Trophoblast cell (in vitro differentiated cells and primary cell): ENCODE results near the gene KMO.
A peak's percentile ranks its signal among the peaks of the same experiment; 100 is the strongest.

Source experiments
- DNase-seq, 2 donors: peaks; one replicate each; pipeline ENCODE4 v3.0.0-alpha.2; 2016
- H2AFZ ChIP-seq: 2 replicates; pipeline ENCODE4 v1.6.1; 2013; ENCODE audit warnings: low read length, moderate library complexity, mild to moderate bottlenecking; ENCODE audit not compliant: insufficient read depth, poor library complexity
- H2AK5ac ChIP-seq: 2 replicates; pipeline ENCODE4 v1.6.1; 2013; ENCODE audit warnings: mild to moderate bottlenecking, low read length
- H2BK120ac ChIP-seq: 2 replicates; pipeline ENCODE4 v1.6.1; 2013; ENCODE audit warnings: low read length, mild to moderate bottlenecking, moderate library complexity; ENCODE audit not compliant: insufficient read depth, poor library complexity
- H2BK12ac ChIP-seq: 2 replicates; pipeline ENCODE4 v1.6.1; 2013; ENCODE audit warnings: mild to moderate bottlenecking, low read length, moderate library complexity
- H2BK5ac ChIP-seq: 2 replicates; pipeline ENCODE4 v1.6.1; 2013; ENCODE audit warnings: low read length, low read depth, moderate library complexity, mild to moderate bottlenecking; ENCODE audit not compliant: poor library complexity
- H3K14ac ChIP-seq: 2 replicates; pipeline ENCODE4 v1.6.1; 2013; ENCODE audit warnings: mild to moderate bottlenecking, low read length
- H3K18ac ChIP-seq: 2 replicates; pipeline ENCODE4 v1.6.1; 2013; ENCODE audit warnings: mild to moderate bottlenecking, low read length
- H3K23ac ChIP-seq: 2 replicates; pipeline ENCODE4 v1.6.1; 2013; ENCODE audit warnings: low read length
- H3K27ac ChIP-seq: 2 replicates; pipeline ENCODE4 v1.5.1; 2013; ENCODE audit warnings: low read depth, mild to moderate bottlenecking, inconsistent platforms, low read length, moderate library complexity
- H3K27me3 ChIP-seq: 2 replicates; pipeline ENCODE4 v1.6.1; 2013; ENCODE audit warnings: inconsistent platforms, mild to moderate bottlenecking, low read length, moderate library complexity; ENCODE audit not compliant: insufficient read depth
- H3K36me3 ChIP-seq, 2 experiments: 1 replicate in 1 of 2; 2 replicates in 1 of 2; pipeline ENCODE4 v1.6.1; 2013; ENCODE audit warnings: low read length in 2 of 2, mild to moderate bottlenecking in 2 of 2, moderate library complexity in 1 of 2; ENCODE audit not compliant: insufficient read depth in 2 of 2, control insufficient read depth in 1 of 2
- H3K4ac ChIP-seq: 2 replicates; pipeline ENCODE4 v1.6.1; 2013; ENCODE audit warnings: low read depth, mild to moderate bottlenecking, low read length, moderate library complexity
- H3K4me1 ChIP-seq, 2 experiments: 1 replicate in 1 of 2; 2 replicates in 1 of 2; pipeline ENCODE4 v1.6.1; 2013; ENCODE audit warnings: low read length in 2 of 2, mild to moderate bottlenecking in 2 of 2, moderate library complexity in 1 of 2; ENCODE audit not compliant: insufficient read depth in 2 of 2, control insufficient read depth in 1 of 2
- H3K4me2 ChIP-seq: 2 replicates; pipeline ENCODE4 v1.6.1; 2013; ENCODE audit warnings: inconsistent platforms, mild to moderate bottlenecking, low read length, moderate library complexity
- H3K4me3 ChIP-seq: 2 replicates; pipeline ENCODE4 v1.5.1; 2013; ENCODE audit warnings: mild to moderate bottlenecking, low read depth, low read length, inconsistent platforms
- H3K79me1 ChIP-seq: one replicate; pipeline ENCODE4 v1.6.1; 2013; ENCODE audit warnings: low read length
- H3K79me2 ChIP-seq: 2 replicates; pipeline ENCODE4 v1.6.1; 2013; ENCODE audit warnings: low read length, mild to moderate bottlenecking; ENCODE audit not compliant: control insufficient read depth, insufficient read depth, poor library complexity
- H3K9ac ChIP-seq: 2 replicates; pipeline ENCODE4 v1.6.1; 2013; ENCODE audit warnings: mild to moderate bottlenecking, low read length
- H3K9me3 ChIP-seq: 2 replicates; pipeline ENCODE4 v1.6.1; 2013; ENCODE audit warnings: low read depth, mild to moderate bottlenecking, control low read depth, inconsistent platforms, low read length; ENCODE audit not compliant: insufficient read depth
- H4K12ac ChIP-seq: 2 replicates; pipeline ENCODE4 v1.6.1; 2013; ENCODE audit warnings: low read depth, mild to moderate bottlenecking, low read length, moderate library complexity
- H4K8ac ChIP-seq: 2 replicates; pipeline ENCODE4 v1.6.1; 2013; ENCODE audit warnings: low read depth, mild to moderate bottlenecking, low read length, moderate library complexity
- H4K91ac ChIP-seq: one replicate; pipeline ENCODE4 v1.6.1; 2013; ENCODE audit warnings: low read depth, mild to moderate bottlenecking, low read length, moderate library complexity
- WGBS: extraction: QIAGEN DNeasy Blood & Tissue Kit; methylation state at CpG from one replicate; pipeline ENCODE4 v1.1.7; 2013; ENCODE audit warnings: missing lambda C conversion rate; ENCODE audit not compliant: insufficient read length, insufficient coverage; ENCODE audit errors: extremely low coverage; 5-methylcytosine and 5-hydroxymethylcytosine counted together

Gene KMO

GRCh38 chr1:241531195-241532161 is 700 bp upstream of the KMO start:
- H3K4ac ChIP-seq: no peak overlapping the region
- no peak overlapping the region for H4K12ac ChIP-seq
- no peak overlapping the region for H2BK120ac ChIP-seq
- no peak overlapping the region for H3K9ac ChIP-seq
- H3K4me2 ChIP-seq: no peak overlapping the region
- H3K27me3 ChIP-seq: no peaks in the 10 kb centered on the region
- peak in 1 of 2 donors; percentile 92 for DNase-seq
- H4K91ac ChIP-seq: no peak overlapping the region
- H3K27ac ChIP-seq: no peak overlapping the region
- no peaks in the 10 kb centered on the region for H3K9me3 ChIP-seq
- H2BK12ac ChIP-seq: no peak overlapping the region
- H3K4me3 ChIP-seq: no peak overlapping the region
- no peaks in the 10 kb centered on the region for H3K79me1 ChIP-seq
- H3K36me3 ChIP-seq: no peaks in the 10 kb centered on the region
- H2BK5ac ChIP-seq: no peak overlapping the region
- H3K14ac ChIP-seq: no peak overlapping the region
- no peak overlapping the region for H2AK5ac ChIP-seq
- WGBS: 100% methylated on average over 3 of the region's 11 CpGs
- H3K18ac ChIP-seq: no peak overlapping the region
- H2AFZ ChIP-seq: no peak overlapping the region
- no peaks in the 10 kb centered on the region for H3K4me1 ChIP-seq
- no peaks in the 10 kb centered on the region for H3K79me2 ChIP-seq
- no peak overlapping the region for H4K8ac ChIP-seq
- H3K23ac ChIP-seq: no peak overlapping the region

- H3K4me3 ChIP-seq: no peak overlapping the region
- H2BK12ac ChIP-seq: peak overlapping the region; percentile 80
- no peak overlapping the region for H3K18ac ChIP-seq
- no peaks in the 10 kb centered on the region for H3K27me3 ChIP-seq
- no peak overlapping the region for H2AK5ac ChIP-seq
- H3K23ac ChIP-seq: no peak overlapping the region
- peak in 1 of 2 donors; percentile 9 for DNase-seq
- H3K27ac ChIP-seq: no peak overlapping the region
- no peak overlapping the region for H2BK5ac ChIP-seq
- H4K8ac ChIP-seq: no peak overlapping the region
- no peaks in the 10 kb centered on the region for H3K79me2 ChIP-seq
- no peak overlapping the region for H2BK120ac ChIP-seq
- WGBS: no CpG with 5 or more reads among the region's 7 CpGs
- no peaks in the 10 kb centered on the region for H3K4me1 ChIP-seq
- no peak overlapping the region for H2AFZ ChIP-seq
- no peaks in the 10 kb centered on the region for H3K9me3 ChIP-seq
- H4K12ac ChIP-seq: no peak overlapping the region
- H3K4me2 ChIP-seq: no peak overlapping the region
- no peaks in the 10 kb centered on the region for H3K36me3 ChIP-seq
- H3K14ac ChIP-seq: no peak overlapping the region
- H3K79me1 ChIP-seq: no peaks in the 10 kb centered on the region
- H4K91ac ChIP-seq: no peak overlapping the region
- no peak overlapping the region for H3K4ac ChIP-seq
- no peak overlapping the region for H3K9ac ChIP-seq
These were observed 686 bp downstream of the KMO start for GRCh38 chr1:241532864-241533263.

DNA sequence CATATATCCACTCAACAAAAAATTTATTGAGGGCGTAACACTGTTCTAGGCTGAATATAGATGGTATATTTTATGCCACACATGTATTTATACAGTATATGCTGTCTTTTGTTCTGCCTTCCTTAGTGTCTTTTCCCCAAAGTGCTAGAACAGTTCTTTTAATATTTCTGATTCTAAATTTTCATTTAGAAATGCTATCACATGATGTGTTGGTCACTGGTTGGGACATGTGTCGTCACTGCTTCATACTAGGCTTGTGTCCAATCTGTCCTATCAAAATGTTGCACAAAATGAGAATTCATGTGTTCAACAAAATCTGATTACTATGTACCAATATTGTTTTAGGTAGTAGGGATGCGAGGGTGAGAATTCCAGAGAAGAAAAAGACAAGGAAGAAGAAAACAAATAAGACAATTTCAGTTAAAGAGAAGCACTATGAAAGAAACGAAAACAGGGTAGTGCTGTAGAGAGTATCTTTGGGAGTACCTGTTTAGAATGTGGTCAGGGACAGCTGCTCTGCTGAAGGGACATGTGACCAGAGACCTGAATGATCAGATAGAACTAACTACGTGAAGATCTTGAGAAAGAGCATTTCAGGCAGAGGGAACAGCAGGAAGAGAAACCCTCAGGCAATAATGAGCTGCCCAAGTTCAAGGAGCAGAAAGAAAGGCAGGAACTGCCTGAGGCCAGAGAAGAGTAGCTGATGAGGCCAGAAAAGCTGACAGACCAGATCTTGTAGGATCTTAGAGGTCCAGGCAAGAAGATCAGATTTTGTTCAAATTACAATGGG is 1.3 kb downstream of the KMO start:
- Histone ChIP-seq H4K91ac (no peak overlapping the region), H3K36me3 (no peaks in the 10 kb centered on the region), H3K27ac (no peak overlapping the region), H3K79me2 (no peaks in the 10 kb centered on the region), H3K4me1 (no peaks in the 10 kb centered on the region), H3K23ac (no peak overlapping the region), H3K9me3 (no peaks in the 10 kb centered on the region), H2AK5ac (no peak overlapping the region), H2BK120ac (no peak overlapping the region), H4K8ac (no peak overlapping the region), H3K27me3 (no peaks in the 10 kb centered on the region), H3K9ac (no peak overlapping the region), H3K79me1 (no peaks in the 10 kb centered on the region), H3K18ac (no peak overlapping the region), H3K4ac (no peak overlapping the region), H3K4me3 (no peak overlapping the region), H2BK12ac (no peak overlapping the region), H2BK5ac (no peak overlapping the region), H3K14ac (no peak overlapping the region), H2AFZ (no peak overlapping the region), H4K12ac (no peak overlapping the region), H3K4me2 (no peak overlapping the region)
- WGBS: no CpG with 5 or more reads among the region's 5 CpGs
- DNase-seq: peak; percentile 90 to 97

DNA sequence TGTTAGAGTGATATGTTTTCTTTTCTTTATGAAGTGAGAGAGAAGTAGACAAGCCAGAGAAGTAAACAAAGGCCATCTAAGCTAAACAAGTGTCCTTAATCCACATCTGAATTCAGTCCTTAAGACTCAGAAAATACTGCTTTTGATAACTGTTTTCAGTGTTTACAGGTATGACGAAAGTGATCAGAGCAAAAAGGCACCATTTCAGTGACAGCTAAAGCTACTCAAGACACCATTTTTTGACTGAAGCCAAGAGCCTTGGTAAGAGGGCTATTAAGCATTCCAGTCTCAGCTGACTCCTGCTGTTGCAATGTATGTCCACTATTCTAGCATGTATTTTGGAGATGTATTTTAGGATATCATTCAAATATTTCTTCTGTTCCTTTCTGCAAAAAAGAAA is 4.1 kb downstream of the KMO start:
- H2BK12ac ChIP-seq: no peak overlapping the region
- H3K9me3 ChIP-seq: no peaks in the 10 kb centered on the region
- no peak overlapping the region for H2AK5ac ChIP-seq
- no peak overlapping the region for H3K4ac ChIP-seq
- H3K27me3 ChIP-seq: no peaks in the 10 kb centered on the region
- H4K91ac ChIP-seq: no peak overlapping the region
- no peak overlapping the region for H3K14ac ChIP-seq
- no peak overlapping the region for H3K18ac ChIP-seq
- no peak overlapping the region for H3K23ac ChIP-seq
- WGBS: no CpG with 5 or more reads among the region's 1 CpG
- no peaks in the 10 kb centered on the region for H3K79me2 ChIP-seq
- no peak overlapping the region for H2AFZ ChIP-seq
- no peaks in the 10 kb centered on the region for H3K4me1 ChIP-seq
- no peak overlapping the region for H4K12ac ChIP-seq
- H2BK120ac ChIP-seq: no peak overlapping the region
- no peak overlapping the region for H4K8ac ChIP-seq
- H3K9ac ChIP-seq: no peak overlapping the region
- no peak for DNase-seq
- H3K36me3 ChIP-seq: no peaks in the 10 kb centered on the region
- no peaks in the 10 kb centered on the region for H3K79me1 ChIP-seq
- H3K27ac ChIP-seq: no peak overlapping the region
- H2BK5ac ChIP-seq: no peak overlapping the region
- no peak overlapping the region for H3K4me2 ChIP-seq
- no peak overlapping the region for H3K4me3 ChIP-seq
